Natural killer cell (primary cell): Measurements from ENCODE around the gene ORM1. TPM values are rescaled to one million over a fixed set of nuclear protein-coding genes. Genes with fewer than 3 reads are reported as not detected.

Source experiments
- ATAC-seq, 3 donors: fragments of 150-1000 bp in 2 of 3; fragments of 200-7000 bp in 1 of 3; cut with Tn5 transposase; 1 replicate in 1 of 3; 2 replicates in 2 of 3; pipeline ENCODE4 v1.10.0; 2021; ENCODE audit warnings: mild to moderate bottlenecking in 2 of 3, moderate library complexity in 2 of 3
- DNase-seq, 2 donors: peaks; one replicate each; pipeline versions ENCODE4 v3.0.0 to v3.0.0-alpha.2; 2013 to 2021; ENCODE audit warnings: mixed read lengths in 1 of 2
- H3K27ac ChIP-seq: one replicate; pipeline ENCODE4 v1.5.1; 2013; ENCODE audit warnings: mild to moderate bottlenecking, low read length
- H3K27me3 ChIP-seq: one replicate; pipeline ENCODE4 v1.6.1; 2013; ENCODE audit warnings: low read length; ENCODE audit not compliant: control insufficient read depth, insufficient read depth
- H3K36me3 ChIP-seq: one replicate; pipeline ENCODE4 v1.6.1; 2013; ENCODE audit warnings: low read length; ENCODE audit not compliant: control insufficient read depth, insufficient read depth
- H3K4me1 ChIP-seq: one replicate; pipeline ENCODE4 v1.6.1; 2013; ENCODE audit warnings: low read length; ENCODE audit not compliant: control insufficient read depth, insufficient read depth
- H3K4me3 ChIP-seq: one replicate; pipeline ENCODE4 v1.5.1; 2013; ENCODE audit warnings: low read length
- H3K9me3 ChIP-seq: one replicate; pipeline ENCODE4 v1.6.1; 2013; ENCODE audit warnings: low read length; ENCODE audit not compliant: control insufficient read depth, insufficient read depth
- H3K27ac Mint-ChIP-seq, 2 donors: one replicate each; pipeline ENCODE4 v1.8.0; 2022; ENCODE audit warnings: mild to moderate bottlenecking in 2 of 2, mixed read lengths in 2 of 2, moderate library complexity in 1 of 2
- H3K27me3 Mint-ChIP-seq, 2 donors: one replicate each; pipeline ENCODE4 v1.8.0; 2022; ENCODE audit warnings: low read depth in 2 of 2, mixed read lengths in 2 of 2
- H3K36me3 Mint-ChIP-seq: one replicate; pipeline ENCODE4 v1.8.0; 2022; ENCODE audit warnings: mixed read lengths
- H3K4me1 Mint-ChIP-seq, 2 donors: one replicate each; pipeline ENCODE4 v1.8.0; 2022; ENCODE audit warnings: mixed read lengths in 2 of 2
- H3K4me3 Mint-ChIP-seq: one replicate; pipeline ENCODE4 v1.8.0; 2022; ENCODE audit warnings: mild to moderate bottlenecking, moderate library complexity, mixed read lengths
- H3K9me3 Mint-ChIP-seq, 2 donors: one replicate each; pipeline ENCODE4 v1.8.0; 2022; ENCODE audit warnings: mixed read lengths in 2 of 2
- CTCF ChIP-seq: fragments of 200-600 bp; IDR thresholded peaks from one replicate; pipeline ENCODE4 v1.8.0; 2022; ENCODE audit warnings: antibody characterized with exemption
- WGBS: methylation state at CpG from one replicate; pipeline ENCODE4 v1.1.7; 2013; ENCODE audit warnings: missing lambda C conversion rate; ENCODE audit not compliant: insufficient coverage; 5-methylcytosine and 5-hydroxymethylcytosine counted together
- intact Hi-C: fragments of 100-400 bp; cut with micrococcal nuclease; formaldehyde crosslinking; loops from one replicate; pipeline ENCODE4 v1.14.2; 2022
- total RNA-seq, 4 donors: library from RNA; stranded (reverse); fragments of 120-200 nt in 1 of 4; gene quantifications; one replicate each; pipeline versions ENCODE4 v1.2.3 to v1.2.4, GENCODE V29; 2013 to 2022

The ORM1 gene
- total RNA-seq, 3 donors from 2014 or later (not counting 1 experiment from before 2014, with no cell fraction given) = 1.00 TPM; not detected in 2

- no peak for TF ChIP-seq CTCF
- peak in 1 of 2 donors; percentile 8 for DNase-seq
- intact Hi-C loops = no loop called here
Measured at GRCh38 chr9:114308361-114308950, 14.4 kb upstream of the ORM1 start.

GRCh38 chr9:114309096-114309495 lies 13.8 kb upstream of the ORM1 start:
- no peak overlapping the region for H3K4me3 ChIP-seq

More at GRCh38 chr9:114308361-114308950, 14.4 kb upstream of the ORM1 start:
- Histone ChIP-seq H3K9me3 (no peaks in the 10 kb centered on the region), H3K27ac (no peak overlapping the region), H3K4me3 (no peak overlapping the region), H3K4me1 (peaks cover 5% of the 10 kb centered on the region), H3K27me3 (no peaks in the 10 kb centered on the region), H3K36me3 (no peaks in the 10 kb centered on the region)
- no peaks in the 10 kb centered on the region for H3K9me3 Mint-ChIP-seq
- H3K27ac Mint-ChIP-seq = no peak overlapping the region
- H3K4me3 Mint-ChIP-seq = no peak overlapping the region
- ATAC-seq = no peak
- WGBS = 93% methylated on average over 12 of the region's 13 CpGs
- peaks cover 0 to 3% of the 10 kb centered on the region in 2 donors for H3K27me3 Mint-ChIP-seq
- no peaks in the 10 kb centered on the region for H3K4me1 Mint-ChIP-seq
- H3K36me3 Mint-ChIP-seq = no peaks in the 10 kb centered on the region

GRCh38 chr9:114310471-114311450 lies 12.1 kb upstream of the ORM1 start:
- peak in 1 of 2 donors; percentile 5 for DNase-seq
- ATAC-seq = no peak
- H3K36me3 Mint-ChIP-seq = no peaks in the 10 kb centered on the region
- no peaks in the 10 kb centered on the region for H3K9me3 Mint-ChIP-seq
- peaks cover 0 to 3% of the 10 kb centered on the region in 2 donors for H3K27me3 Mint-ChIP-seq
- no peaks in the 10 kb centered on the region for H3K27me3 ChIP-seq
- H3K4me1 ChIP-seq = peaks cover 2% of the 10 kb centered on the region
- H3K4me3 Mint-ChIP-seq = no peak overlapping the region
- no peaks in the 10 kb centered on the region for H3K9me3 ChIP-seq
- WGBS = 90% methylated on average over 17 of the region's 22 CpGs
- H3K4me3 ChIP-seq = no peak overlapping the region
- no peak overlapping the region for H3K27ac ChIP-seq
- no peak for TF ChIP-seq CTCF
- intact Hi-C loops = no loop called here
- H3K27ac Mint-ChIP-seq = no peak overlapping the region
- H3K4me1 Mint-ChIP-seq = no peaks in the 10 kb centered on the region
- H3K36me3 ChIP-seq = no peaks in the 10 kb centered on the region

More at GRCh38 chr9:114309096-114309495, 13.8 kb upstream of the ORM1 start:
- Mint-ChIP-seq H3K4me3 (no peak overlapping the region), H3K4me1 (no peaks in the 10 kb centered on the region), H3K27me3 (peaks cover 0 to 3% of the 10 kb centered on the region in 2 donors), H3K27ac (no peak overlapping the region), H3K36me3 (no peaks in the 10 kb centered on the region), H3K9me3 (no peaks in the 10 kb centered on the region)
- Histone ChIP-seq H3K36me3 (no peaks in the 10 kb centered on the region), H3K27me3 (no peaks in the 10 kb centered on the region), H3K9me3 (no peaks in the 10 kb centered on the region), H3K4me1 (peaks cover 5% of the 10 kb centered on the region), H3K27ac (no peak overlapping the region)
- intact Hi-C loops = no loop called here
- ATAC-seq (no peak), DNase-seq (peak in 1 of 2 donors; percentile 3)
- TF ChIP-seq CTCF = no peak
- WGBS = 90% methylated on average over 13 of the region's 13 CpGs
